ENCODE measurements around the gene MARS1.

GRCh38 chr12:57464569-57464968 lies 23.3 kb upstream of the MARS1 start:
- TF ChIP-seq CTCF (tag by site-specific recombination; IDR thresholded peaks at IDR 0.05) (no peak), ZNF623 (tag by site-specific recombination; IDR thresholded peaks at IDR 0.05) (no peak), ZSCAN5A (tag by site-specific recombination; IDR thresholded peaks at IDR 0.05) (no peak), ZNF76 (tag by site-specific recombination; IDR thresholded peaks at IDR 0.05; ENCODE audit: borderline replicate concordance, low read depth) (no peak)
